A549 treated with GW870086 at 1 μM for 4 hours (cell line): Measurements from ENCODE around the gene IKBIP. TPM values are rescaled to one million over a fixed set of nuclear protein-coding genes. Genes with fewer than 3 reads are reported as not detected.

Experiments
- total RNA-seq: library from RNA; stranded (reverse); fragments of 200-300 nt; extraction: Qiagen RNA extraction; gene quantifications from 5 replicates; pipeline ENCODE4 v1.2.3, GENCODE V29; 2022; ENCODE audit warnings: low read depth

IKBIP gene
- 61.5 to 77.0 TPM (median 70.5 TPM) in 5 replicates for total RNA-seq

GRCh38 chr12:98644712-98645571 lies at the start of gene IKBIP, which contains the start of gene APAF1:
Gene IKBIP (minus strand): TSS chr12:98644788. CDS start chr12:98644701, 87 bp downstream.
Gene APAF1 (plus strand): TSS chr12:98645290. CDS start chr12:98648360, 3,070 bp downstream.

GRCh38 chr12:98593351-98594049 lies 51.1 kb downstream of the IKBIP start, which contains the start of gene SLC25A3:
Gene SLC25A3 (plus strand): TSS chr12:98593686. CDS start chr12:98593979, 293 bp downstream.

Other genes with a start within 250 kb of the IKBIP start
- gene TMPO, start 129.2 kb downstream of the IKBIP start, total RNA-seq: 65.7 to 92.2 TPM (median 79.6 TPM) in 5 replicates
- 760 to 798 TPM (median 774 TPM) in 5 replicates for gene SLC25A3, start 51.1 kb downstream of the IKBIP start, total RNA-seq
- 9.9 to 14.8 TPM (median 13.1 TPM) in 5 replicates for gene APAF1, start 502 bp upstream of the IKBIP start, total RNA-seq